Chondrocyte (in vitro differentiated cells): ENCODE data around the gene SPRED2. TPM values are rescaled to one million over a fixed set of nuclear protein-coding genes. Genes with fewer than 3 reads are reported as not detected.

ENCODE experiments used
- DNase-seq: peaks from one replicate; pipeline ENCODE4 v3.0.0; 2021; ENCODE audit warnings: mixed read lengths, low spot score
- H3K27ac Mint-ChIP-seq: one replicate; pipeline ENCODE4 v1.8.0; 2021; ENCODE audit warnings: mild to moderate bottlenecking, moderate library complexity, mixed read lengths; ENCODE audit not compliant: unreplicated experiment
- H3K27me3 Mint-ChIP-seq: 2 replicates; pipeline ENCODE4 v1.8.0; 2021; ENCODE audit warnings: low read depth, mixed read lengths
- H3K36me3 Mint-ChIP-seq: 2 replicates; pipeline ENCODE4 v1.8.0; 2021; ENCODE audit warnings: low read depth, mixed read lengths
- H3K4me1 Mint-ChIP-seq: 2 replicates; pipeline ENCODE4 v1.8.0; 2021; ENCODE audit warnings: low read depth, mild to moderate bottlenecking, mixed read lengths
- H3K4me3 Mint-ChIP-seq: one replicate; pipeline ENCODE4 v1.8.0; 2021; ENCODE audit warnings: mild to moderate bottlenecking, moderate library complexity, mixed read lengths; ENCODE audit not compliant: unreplicated experiment
- H3K9me3 Mint-ChIP-seq: 2 replicates; pipeline ENCODE4 v1.8.0; 2021; ENCODE audit warnings: low read depth, mixed read lengths
- total RNA-seq: library from RNA; stranded (reverse); gene quantifications from 3 replicates; pipeline ENCODE4 v1.2.1, GENCODE V29; 2021
- TF ChIP-seq, protein P1 (sequence below): fragments of 200-600 bp; sonication (generic); IDR thresholded peaks from 2 replicates; pipeline ENCODE4 v1.5.0; 2021; ENCODE audit warnings: antibody characterized with exemption, mild to moderate bottlenecking, moderate library complexity

SPRED2 gene
- total RNA-seq, 1 donor from 2014 or later = 23.1 TPM

DNA sequence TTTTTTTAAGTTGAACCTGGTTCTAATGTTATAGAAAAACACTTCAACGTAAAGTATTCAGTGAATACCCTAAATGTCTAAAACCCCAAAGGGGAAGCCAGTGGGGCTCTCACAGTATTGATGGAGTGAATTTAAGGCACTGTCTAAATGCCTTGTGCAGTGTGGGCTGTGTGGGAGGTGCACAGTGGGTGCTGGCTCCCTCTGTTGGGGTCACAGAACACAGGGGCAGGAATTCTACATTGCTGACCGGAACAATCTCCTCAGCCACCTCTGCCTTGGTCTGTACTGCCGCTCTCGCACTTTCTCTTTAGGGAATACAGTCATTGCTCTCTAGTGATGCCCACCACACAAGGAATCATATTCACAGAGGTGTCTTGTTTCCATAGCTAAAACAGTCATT lies 45.4 kb downstream of the SPRED2 start:
- no peaks in the 10 kb centered on the region for H3K36me3 Mint-ChIP-seq
- peaks cover 38% of the 10 kb centered on the region for H3K4me1 Mint-ChIP-seq
- H3K9me3 Mint-ChIP-seq = no peaks in the 10 kb centered on the region
- H3K4me3 Mint-ChIP-seq = no peak overlapping the region
- TF ChIP-seq, protein P1, sequence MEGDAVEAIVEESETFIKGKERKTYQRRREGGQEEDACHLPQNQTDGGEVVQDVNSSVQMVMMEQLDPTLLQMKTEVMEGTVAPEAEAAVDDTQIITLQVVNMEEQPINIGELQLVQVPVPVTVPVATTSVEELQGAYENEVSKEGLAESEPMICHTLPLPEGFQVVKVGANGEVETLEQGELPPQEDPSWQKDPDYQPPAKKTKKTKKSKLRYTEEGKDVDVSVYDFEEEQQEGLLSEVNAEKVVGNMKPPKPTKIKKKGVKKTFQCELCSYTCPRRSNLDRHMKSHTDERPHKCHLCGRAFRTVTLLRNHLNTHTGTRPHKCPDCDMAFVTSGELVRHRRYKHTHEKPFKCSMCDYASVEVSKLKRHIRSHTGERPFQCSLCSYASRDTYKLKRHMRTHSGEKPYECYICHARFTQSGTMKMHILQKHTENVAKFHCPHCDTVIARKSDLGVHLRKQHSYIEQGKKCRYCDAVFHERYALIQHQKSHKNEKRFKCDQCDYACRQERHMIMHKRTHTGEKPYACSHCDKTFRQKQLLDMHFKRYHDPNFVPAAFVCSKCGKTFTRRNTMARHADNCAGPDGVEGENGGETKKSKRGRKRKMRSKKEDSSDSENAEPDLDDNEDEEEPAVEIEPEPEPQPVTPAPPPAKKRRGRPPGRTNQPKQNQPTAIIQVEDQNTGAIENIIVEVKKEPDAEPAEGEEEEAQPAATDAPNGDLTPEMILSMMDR = peak; percentile 9
- DNase-seq = no peak
- no peaks in the 10 kb centered on the region for H3K27me3 Mint-ChIP-seq
- no peak overlapping the region for H3K27ac Mint-ChIP-seq

DNA sequence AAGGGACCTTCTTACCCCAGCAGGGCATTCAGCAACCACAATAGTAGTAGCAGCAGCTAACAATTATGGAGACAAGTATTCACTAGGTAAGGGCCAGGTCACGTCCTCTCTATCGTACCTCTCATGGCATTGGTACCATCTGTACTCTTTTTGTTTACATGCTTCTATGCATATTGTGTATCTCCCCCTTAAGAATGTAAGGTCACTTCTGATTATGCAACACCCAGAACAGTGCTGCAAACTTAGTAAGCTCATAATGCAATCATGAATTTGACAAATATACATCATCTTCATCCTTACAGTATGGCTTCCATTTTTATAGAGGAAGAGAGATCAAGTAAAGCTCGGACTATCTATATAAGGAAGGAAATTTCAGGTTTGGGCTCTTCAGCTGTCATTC lies 46.1 kb downstream of the SPRED2 start:
- TF ChIP-seq, protein P1 = no peak
- Mint-ChIP-seq H3K27ac (no peak overlapping the region), H3K4me3 (no peak overlapping the region), H3K9me3 (no peaks in the 10 kb centered on the region), H3K27me3 (no peaks in the 10 kb centered on the region), H3K36me3 (no peaks in the 10 kb centered on the region), H3K4me1 (peaks cover 38% of the 10 kb centered on the region)
- no peak for DNase-seq

GRCh38 chr2:65383541-65384488 lies 48.6 kb downstream of the SPRED2 start:
- no peak for DNase-seq
- Mint-ChIP-seq H3K4me3 (no peak overlapping the region), H3K36me3 (no peaks in the 10 kb centered on the region), H3K9me3 (no peaks in the 10 kb centered on the region), H3K27ac (peak overlapping the region; percentile 86), H3K27me3 (no peaks in the 10 kb centered on the region), H3K4me1 (peaks cover 57% of the 10 kb centered on the region)
- TF ChIP-seq, protein P1 = no peak

DNA sequence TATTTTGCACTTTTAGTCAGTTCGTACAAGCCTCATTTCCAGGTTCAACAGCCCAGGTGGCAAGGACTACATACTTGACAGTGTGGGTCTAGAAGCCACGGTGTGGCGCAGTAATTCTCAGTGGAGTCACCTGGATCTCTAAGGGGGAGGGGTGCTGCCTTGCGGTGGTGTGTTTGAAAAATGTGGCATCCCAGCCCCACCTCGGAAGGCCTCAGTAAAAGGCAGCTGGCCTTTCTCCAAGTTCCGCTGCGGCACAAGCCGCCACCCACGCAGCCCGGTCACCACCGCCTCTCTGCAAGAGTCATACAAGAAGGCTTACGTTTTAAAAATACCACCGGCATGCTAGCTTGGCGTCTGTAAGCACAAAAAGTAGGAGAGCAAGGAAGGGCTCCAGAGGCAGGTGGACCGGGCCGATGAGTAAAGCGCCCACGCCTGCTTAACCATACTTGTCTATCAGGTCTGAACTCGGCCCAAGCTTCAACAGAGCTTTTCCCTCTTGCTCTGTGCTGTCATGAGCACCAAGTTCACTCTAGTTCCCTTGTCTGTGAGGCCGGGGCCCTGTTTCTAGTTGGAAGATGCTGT lies 49.5 kb downstream of the SPRED2 start:
- H3K27ac Mint-ChIP-seq = peak overlapping the region; percentile 86
- no peaks in the 10 kb centered on the region for H3K27me3 Mint-ChIP-seq
- DNase-seq = no peak
- H3K4me1 Mint-ChIP-seq = peaks cover 66% of the 10 kb centered on the region
- TF ChIP-seq, protein P1 = peak; percentile 37
- H3K36me3 Mint-ChIP-seq = no peaks in the 10 kb centered on the region
- peak overlapping the region; percentile 37 for H3K4me3 Mint-ChIP-seq
- H3K9me3 Mint-ChIP-seq = no peaks in the 10 kb centered on the region

GRCh38 chr2:65382323-65382722 lies 50.1 kb downstream of the SPRED2 start:
- Mint-ChIP-seq H3K36me3 (no peaks in the 10 kb centered on the region), H3K27me3 (no peaks in the 10 kb centered on the region), H3K4me1 (peaks cover 72% of the 10 kb centered on the region), H3K4me3 (no peak overlapping the region), H3K27ac (peak overlapping the region; percentile 86), H3K9me3 (no peaks in the 10 kb centered on the region)
- TF ChIP-seq, protein P1 = peak; percentile 55
- no peak for DNase-seq
